ENCODE measurements around the gene CDKN3. TPM values are rescaled to one million over a fixed set of nuclear protein-coding genes. Genes with fewer than 3 reads are reported as not detected.
"Not testable (repeated sequence)": the region's sequence is repeated elsewhere in the genome, so short reads cannot be mapped to it uniquely, and the experiment has no call there.

The CDKN3 gene
- polyA plus RNA-seq, 4 donors = 2.2 to 56.3 (median 13.2) TPM

DNA sequence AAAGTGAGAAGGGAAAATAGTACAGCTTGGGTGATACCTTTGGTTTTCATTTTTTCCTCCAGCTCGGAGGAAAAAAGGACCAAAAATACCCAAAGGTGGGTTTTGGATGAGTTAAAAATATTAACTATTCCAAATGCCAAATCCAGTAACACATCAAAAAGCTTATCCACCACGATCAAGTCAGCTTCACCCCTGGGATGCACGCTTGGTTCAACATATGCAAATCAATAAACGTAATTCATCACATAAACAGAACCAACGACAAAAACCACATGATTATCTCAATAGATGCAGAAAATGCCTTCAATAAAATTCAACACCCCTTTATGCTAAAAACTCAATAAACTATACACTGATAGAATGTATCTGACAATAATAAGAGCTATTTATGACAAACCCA is 17.9 kb upstream of the CDKN3 start:
- FAIRE-seq; H3K4me3 ChIP-seq (ENCODE audit: low read depth in 1 of 3, low read length in 3 of 3); H3K36me3 ChIP-seq (ENCODE audit: control insufficient read depth in 3 of 3, insufficient read depth in 2 of 3, low read depth in 1 of 3, low read length in 3 of 3); H3K27me3 ChIP-seq (ENCODE audit: control insufficient read depth in 3 of 3, insufficient read depth in 3 of 3, low read length in 3 of 3); H3K9me3 ChIP-seq (ENCODE audit: control insufficient read depth in 2 of 2, insufficient read depth in 1 of 2, low read depth in 1 of 2, low read length in 1 of 2); H3K4me1 ChIP-seq (ENCODE audit: control insufficient read depth in 3 of 3, insufficient read depth in 2 of 3, low read depth in 1 of 3, low read length in 2 of 3); DNase-seq; H3K27ac ChIP-seq (ENCODE audit: low read depth in 1 of 3, low read length in 2 of 3): not testable (repeated sequence)
- 74 to 82% (median 76%) methylated on average over 5 of the region's 5 CpGs for WGBS, 3 donors

DNA sequence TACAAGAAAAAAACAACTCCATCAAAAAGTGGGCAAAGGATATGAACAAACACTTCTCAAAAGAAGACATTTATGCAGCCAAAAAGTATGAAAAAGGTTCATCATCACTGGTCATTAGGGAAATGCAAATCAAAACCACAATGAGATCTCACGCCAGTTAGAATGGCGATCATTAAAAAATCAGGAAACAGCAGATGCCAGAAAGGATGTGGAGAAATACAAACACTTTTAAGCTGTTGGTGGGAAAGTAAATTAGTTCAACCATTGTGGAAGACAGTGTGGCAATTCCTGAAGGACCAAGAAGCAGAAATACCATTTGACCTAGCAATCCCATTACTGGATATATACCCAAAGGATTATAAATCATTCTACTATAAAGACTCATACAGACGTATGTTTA is 16.2 kb upstream of the CDKN3 start:
- not testable (repeated sequence) for FAIRE-seq; H3K4me1 ChIP-seq (ENCODE audit: control insufficient read depth in 3 of 3, insufficient read depth in 2 of 3, low read depth in 1 of 3, low read length in 2 of 3); H3K27me3 ChIP-seq (ENCODE audit: control insufficient read depth in 3 of 3, insufficient read depth in 3 of 3, low read length in 3 of 3); H3K4me3 ChIP-seq (ENCODE audit: low read depth in 1 of 3, low read length in 3 of 3); H3K27ac ChIP-seq (ENCODE audit: low read depth in 1 of 3, low read length in 2 of 3); H3K9me3 ChIP-seq (ENCODE audit: control insufficient read depth in 2 of 2, insufficient read depth in 1 of 2, low read depth in 1 of 2, low read length in 1 of 2); H3K36me3 ChIP-seq (ENCODE audit: control insufficient read depth in 3 of 3, insufficient read depth in 2 of 3, low read depth in 1 of 3, low read length in 3 of 3); DNase-seq
- 55 to 73% (median 67%) methylated on average over 3 of the region's 3 CpGs for WGBS, 3 donors

GRCh38 chr14:54381821-54382220 is 15.0 kb upstream of the CDKN3 start:
- Histone ChIP-seq H3K4me3 (ENCODE audit: low read depth in 1 of 3, low read length in 3 of 3) (no peak overlapping the region), H3K4me1 (ENCODE audit: control insufficient read depth in 3 of 3, insufficient read depth in 2 of 3, low read depth in 1 of 3, low read length in 2 of 3) (peaks cover 0 to 3% (median under 1%) of the 10 kb centered on the region in 3 donors), H3K9me3 (ENCODE audit: control insufficient read depth in 2 of 2, insufficient read depth in 1 of 2, low read depth in 1 of 2, low read length in 1 of 2) (no peaks in the 10 kb centered on the region), H3K36me3 (ENCODE audit: control insufficient read depth in 3 of 3, insufficient read depth in 2 of 3, low read depth in 1 of 3, low read length in 3 of 3) (no peaks in the 10 kb centered on the region), H3K27ac (ENCODE audit: low read depth in 1 of 3, low read length in 2 of 3) (no peak overlapping the region), H3K27me3 (ENCODE audit: control insufficient read depth in 3 of 3, insufficient read depth in 3 of 3, low read length in 3 of 3) (no peaks in the 10 kb centered on the region)
- FAIRE-seq (no peak), DNase-seq (no peak)

GRCh38 chr14:54383835-54384234 is 13.0 kb upstream of the CDKN3 start:
- DNase-seq = no peak
- H3K4me3 ChIP-seq (ENCODE audit: low read depth in 1 of 3, low read length in 3 of 3) = no peak overlapping the region
- no peaks in the 10 kb centered on the region for H3K9me3 ChIP-seq (ENCODE audit: control insufficient read depth in 2 of 2, insufficient read depth in 1 of 2, low read depth in 1 of 2, low read length in 1 of 2)
- no peak overlapping the region for H3K27ac ChIP-seq (ENCODE audit: low read depth in 1 of 3, low read length in 2 of 3)
- H3K27me3 ChIP-seq (ENCODE audit: control insufficient read depth in 3 of 3, insufficient read depth in 3 of 3, low read length in 3 of 3) = no peaks in the 10 kb centered on the region
- no peak for FAIRE-seq
- H3K4me1 ChIP-seq (ENCODE audit: control insufficient read depth in 3 of 3, insufficient read depth in 2 of 3, low read depth in 1 of 3, low read length in 2 of 3) = peaks cover 0 to 12% (median 3%) of the 10 kb centered on the region in 3 donors
- no peaks in the 10 kb centered on the region for H3K36me3 ChIP-seq (ENCODE audit: control insufficient read depth in 3 of 3, insufficient read depth in 2 of 3, low read depth in 1 of 3, low read length in 3 of 3)
- 87 to 94% (median 89%) methylated on average over 4 of the region's 4 CpGs for WGBS, 3 donors

DNA sequence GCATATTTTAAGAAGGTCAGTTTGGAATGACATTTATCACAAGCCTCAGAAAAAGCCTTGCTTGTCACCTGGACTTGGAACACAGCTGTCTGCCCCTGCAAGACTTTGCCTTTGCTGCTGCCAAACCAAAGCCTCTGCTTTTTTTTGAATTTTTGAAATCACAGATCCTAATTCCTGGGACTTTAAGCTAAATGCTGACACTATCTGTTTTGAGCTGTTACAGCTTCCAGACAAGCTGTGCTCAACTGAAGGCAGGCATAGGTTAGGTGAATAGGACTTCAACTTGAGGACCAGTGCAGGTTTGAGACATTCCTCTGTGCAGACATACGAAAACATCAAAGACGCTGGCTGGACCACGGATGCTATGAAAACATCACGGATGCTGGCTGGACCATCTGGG is 11.3 kb upstream of the CDKN3 start:
- WGBS, 3 donors = 87 to 95% (median 90%) methylated on average over 4 of the region's 4 CpGs

GRCh38 chr14:54387328-54387727 is 9.5 kb upstream of the CDKN3 start:
- Histone ChIP-seq H3K4me3 (ENCODE audit: low read depth in 1 of 3, low read length in 3 of 3) (no peak overlapping the region), H3K36me3 (ENCODE audit: control insufficient read depth in 3 of 3, insufficient read depth in 2 of 3, low read depth in 1 of 3, low read length in 3 of 3) (no peaks in the 10 kb centered on the region), H3K27ac (ENCODE audit: low read depth in 1 of 3, low read length in 2 of 3) (peak overlapping the region in 2 of 3 donors; percentile 54 to 77), H3K4me1 (ENCODE audit: control insufficient read depth in 3 of 3, insufficient read depth in 2 of 3, low read depth in 1 of 3, low read length in 2 of 3) (peaks cover 0 to 12% (median 3%) of the 10 kb centered on the region in 3 donors), H3K27me3 (ENCODE audit: control insufficient read depth in 3 of 3, insufficient read depth in 3 of 3, low read length in 3 of 3) (no peaks in the 10 kb centered on the region), H3K9me3 (ENCODE audit: control insufficient read depth in 2 of 2, insufficient read depth in 1 of 2, low read depth in 1 of 2, low read length in 1 of 2) (no peaks in the 10 kb centered on the region)
- no peak for FAIRE-seq
- DNase-seq = peak; percentile 92 to 96
- WGBS, 3 donors = 29 to 66% (median 36%) methylated on average over 5 of the region's 5 CpGs

More for the DNA sequence above, 11.3 kb upstream of the CDKN3 start:
- FAIRE-seq (no peak), DNase-seq (no peak)
- no peaks in the 10 kb centered on the region for H3K27me3 ChIP-seq (ENCODE audit: control insufficient read depth in 3 of 3, insufficient read depth in 3 of 3, low read length in 3 of 3)
- no peak overlapping the region for H3K4me3 ChIP-seq (ENCODE audit: low read depth in 1 of 3, low read length in 3 of 3)
- H3K36me3 ChIP-seq (ENCODE audit: control insufficient read depth in 3 of 3, insufficient read depth in 2 of 3, low read depth in 1 of 3, low read length in 3 of 3) = no peaks in the 10 kb centered on the region
- H3K4me1 ChIP-seq (ENCODE audit: control insufficient read depth in 3 of 3, insufficient read depth in 2 of 3, low read depth in 1 of 3, low read length in 2 of 3) = peaks cover 0 to 12% (median 3%) of the 10 kb centered on the region in 3 donors
- H3K9me3 ChIP-seq (ENCODE audit: control insufficient read depth in 2 of 2, insufficient read depth in 1 of 2, low read depth in 1 of 2, low read length in 1 of 2) = no peaks in the 10 kb centered on the region
- no peak overlapping the region for H3K27ac ChIP-seq (ENCODE audit: low read depth in 1 of 3, low read length in 2 of 3)

DNA sequence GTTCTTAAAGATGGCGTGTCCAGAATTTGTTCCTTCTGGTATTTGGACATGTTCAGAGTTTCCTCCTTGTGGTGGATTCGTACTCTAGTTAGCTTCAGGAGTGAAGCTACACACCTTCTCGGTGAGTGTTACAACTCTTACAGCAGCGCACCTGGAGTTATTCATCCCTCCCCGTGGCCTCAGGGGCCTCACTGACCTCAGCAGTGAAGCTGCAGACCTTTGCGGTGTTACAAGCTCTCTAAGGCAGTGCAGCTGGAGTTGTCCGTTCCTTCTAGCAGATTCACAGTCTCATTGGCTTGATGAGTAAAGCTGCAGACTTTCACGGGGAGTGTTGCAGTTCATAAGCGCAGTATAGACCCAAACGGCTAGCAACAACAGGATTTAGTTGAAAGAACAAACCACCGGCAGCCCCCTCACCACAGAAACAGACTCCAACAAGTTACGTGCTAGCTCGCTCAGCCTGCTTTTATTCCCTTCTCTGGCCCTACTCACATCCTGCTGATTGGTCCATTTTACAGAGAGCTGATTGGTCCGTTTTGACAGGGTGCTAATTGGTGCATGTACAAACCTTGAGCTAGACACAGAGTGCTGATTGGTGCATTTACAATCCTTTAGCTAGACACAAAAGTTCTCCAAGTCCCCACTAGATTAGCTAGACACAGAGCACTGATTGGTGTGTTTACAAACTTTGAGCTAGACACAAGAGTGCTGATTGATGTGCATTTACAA is 4.5 kb upstream of the CDKN3 start:
- WGBS, 3 donors = 87 to 93% (median 91%) methylated on average over 14 of the region's 14 CpGs

GRCh38 chr14:54392986-54393884 is 3.6 kb upstream of the CDKN3 start:
- not testable (repeated sequence) for DNase-seq; H3K27me3 ChIP-seq (ENCODE audit: control insufficient read depth in 3 of 3, insufficient read depth in 3 of 3, low read length in 3 of 3); H3K27ac ChIP-seq (ENCODE audit: low read depth in 1 of 3, low read length in 2 of 3); H3K4me3 ChIP-seq (ENCODE audit: low read depth in 1 of 3, low read length in 3 of 3); H3K36me3 ChIP-seq (ENCODE audit: control insufficient read depth in 3 of 3, insufficient read depth in 2 of 3, low read depth in 1 of 3, low read length in 3 of 3); H3K4me1 ChIP-seq (ENCODE audit: control insufficient read depth in 3 of 3, insufficient read depth in 2 of 3, low read depth in 1 of 3, low read length in 2 of 3); FAIRE-seq; H3K9me3 ChIP-seq (ENCODE audit: control insufficient read depth in 2 of 2, insufficient read depth in 1 of 2, low read depth in 1 of 2, low read length in 1 of 2)
- WGBS, 3 donors = 95 to 96% (median 95%) methylated on average over 49 to 68 of the region's 68 CpGs

More for the DNA sequence above, 4.5 kb upstream of the CDKN3 start:
- FAIRE-seq (no peak), DNase-seq (no peak)
- Histone ChIP-seq H3K9me3 (ENCODE audit: control insufficient read depth in 2 of 2, insufficient read depth in 1 of 2, low read depth in 1 of 2, low read length in 1 of 2) (no peaks in the 10 kb centered on the region), H3K27me3 (ENCODE audit: control insufficient read depth in 3 of 3, insufficient read depth in 3 of 3, low read length in 3 of 3) (no peaks in the 10 kb centered on the region), H3K36me3 (ENCODE audit: control insufficient read depth in 3 of 3, insufficient read depth in 2 of 3, low read depth in 1 of 3, low read length in 3 of 3) (no peaks in the 10 kb centered on the region), H3K4me3 (ENCODE audit: low read depth in 1 of 3, low read length in 3 of 3) (no peak overlapping the region), H3K27ac (ENCODE audit: low read depth in 1 of 3, low read length in 2 of 3) (no peak overlapping the region), H3K4me1 (ENCODE audit: control insufficient read depth in 3 of 3, insufficient read depth in 2 of 3, low read depth in 1 of 3, low read length in 2 of 3) (peaks cover 0 to 4% (median 0%) of the 10 kb centered on the region in 3 donors)

Measured in small intestine (tissue), 7 donors.